GM21528 (cell line): ENCODE results near the gene BAG1.

Experiments
- ATAC-seq: cut with Tn5 transposase; IDR thresholded peaks from one replicate; pipeline ENCODE4 v1.9.1; 2021; ENCODE audit warnings: mild to moderate bottlenecking, moderate library complexity; ENCODE audit not compliant: unreplicated experiment, low FRiP score

BAG1 gene

DNA sequence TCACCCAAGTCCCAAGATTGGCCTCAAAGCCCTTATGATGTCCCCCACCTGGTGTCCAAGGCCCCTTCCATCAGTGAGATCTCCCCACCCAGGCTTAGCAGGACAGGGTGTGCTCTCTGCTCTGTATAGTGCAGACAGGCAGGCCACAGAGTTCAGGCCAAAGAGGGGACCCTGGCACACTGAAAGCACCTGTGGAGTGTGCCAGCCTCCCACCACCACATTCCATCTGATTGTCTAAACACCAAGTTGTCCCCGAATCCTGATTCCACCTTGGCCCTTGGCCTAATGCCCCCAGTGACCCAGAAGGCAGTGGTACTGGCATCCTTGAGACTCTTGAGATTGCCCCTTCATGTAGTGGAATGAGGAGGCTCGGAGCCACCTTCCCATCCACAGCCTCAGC lies 19.2 kb downstream of the BAG1 start:
- no peak for ATAC-seq

DNA sequence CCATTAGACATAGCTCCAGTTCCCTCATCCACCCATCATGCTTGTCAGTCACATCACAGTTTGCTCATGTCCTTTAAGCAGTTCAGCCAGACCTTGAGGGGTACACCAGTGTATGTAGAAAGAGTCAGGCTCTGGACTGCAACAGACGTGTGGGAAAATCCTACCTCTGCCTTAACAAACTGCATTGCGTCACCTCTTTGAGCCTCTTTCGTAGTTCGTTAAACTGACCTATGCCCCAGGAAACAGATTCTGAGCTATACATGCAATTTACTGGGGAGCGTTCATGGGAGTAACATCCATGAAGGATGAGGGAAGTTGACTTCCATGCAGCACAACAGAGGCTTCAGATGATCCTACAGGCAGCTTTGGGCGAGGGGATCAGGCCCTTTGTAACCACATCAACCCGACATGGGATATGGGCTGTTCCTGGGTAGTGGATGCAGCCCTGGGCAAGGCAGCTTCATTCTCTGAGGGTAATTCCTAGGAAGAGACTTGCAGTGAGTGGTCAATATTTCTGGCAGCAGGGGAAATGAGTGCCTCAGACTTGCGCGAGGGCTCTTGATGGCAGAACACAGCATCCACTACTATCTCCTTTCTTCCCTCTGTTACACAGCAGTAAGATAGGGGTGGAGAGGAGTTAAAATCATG lies 20.2 kb downstream of the BAG1 start:
- no peak for ATAC-seq

DNA sequence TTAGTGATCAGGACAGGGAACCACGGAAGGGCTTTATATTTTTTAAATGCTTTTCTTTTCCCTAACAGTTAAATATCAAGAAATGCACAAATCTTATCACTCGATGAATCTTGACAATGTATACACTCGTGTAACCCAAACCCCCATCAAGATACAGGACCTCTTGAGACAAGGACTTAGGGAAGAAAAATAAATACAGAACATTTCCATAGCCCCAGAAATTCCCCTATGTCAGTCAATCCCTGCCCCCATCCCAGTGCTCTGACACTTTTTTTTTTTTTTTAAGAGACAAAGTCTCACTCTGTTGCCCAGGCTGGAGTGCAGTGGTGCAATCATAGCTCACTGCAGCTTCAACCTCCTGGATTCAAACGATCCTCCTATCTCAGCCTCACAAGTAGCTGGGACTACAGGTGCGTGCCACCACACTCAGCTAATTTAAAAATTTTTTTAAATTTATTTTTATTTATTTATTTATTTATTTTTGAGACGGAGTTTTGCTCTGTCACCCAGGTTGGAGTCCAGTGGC lies 21.8 kb downstream of the BAG1 start:
- no peak for ATAC-seq

DNA sequence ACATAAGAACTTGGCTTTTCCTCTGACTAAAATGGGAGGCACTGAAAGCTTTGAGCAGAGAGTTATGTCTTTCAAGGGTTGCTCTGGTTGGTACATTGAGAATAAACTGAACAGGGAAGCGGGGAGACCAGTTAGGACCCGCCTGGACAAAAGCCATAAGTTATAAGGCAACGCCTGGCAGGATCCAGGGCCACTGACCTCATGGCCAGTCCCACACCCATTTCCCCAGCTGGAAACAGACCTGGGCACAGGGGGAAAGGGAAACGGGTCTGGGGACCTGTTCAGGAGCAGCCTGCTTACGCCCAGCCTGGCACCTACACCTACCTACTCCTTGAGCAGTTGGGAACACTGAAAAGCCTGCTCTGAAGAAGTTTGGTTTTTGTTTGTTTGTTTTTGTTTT lies 23.2 kb downstream of the BAG1 start:
- ATAC-seq: no peak

DNA sequence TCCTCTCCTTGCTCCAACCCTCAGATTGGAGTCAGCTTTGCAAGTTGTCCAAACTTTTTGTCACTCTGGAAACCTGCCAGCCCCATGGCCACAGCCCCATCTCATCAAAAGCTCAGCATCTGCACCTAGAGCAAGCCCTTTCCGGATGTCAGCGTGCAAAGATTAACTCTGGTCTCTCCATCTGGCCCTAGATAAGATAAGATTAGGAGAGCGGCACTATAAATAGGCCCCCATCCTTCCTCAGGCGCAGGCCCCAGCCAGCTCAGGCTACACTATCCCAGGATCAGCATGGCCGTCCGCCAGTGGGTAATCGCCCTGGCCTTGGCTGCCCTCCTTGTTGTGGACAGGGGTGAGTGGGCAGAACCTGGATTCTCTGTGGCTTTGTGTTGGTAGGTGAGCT lies 24.6 kb downstream of the BAG1 start, which contains the start of gene SPINK4:
TSS of gene SPINK4 (plus strand) at position 247 of the 400 bp plus-strand sequence. CDS start at position 289, 42 bp downstream.
- ATAC-seq: no peak

DNA sequence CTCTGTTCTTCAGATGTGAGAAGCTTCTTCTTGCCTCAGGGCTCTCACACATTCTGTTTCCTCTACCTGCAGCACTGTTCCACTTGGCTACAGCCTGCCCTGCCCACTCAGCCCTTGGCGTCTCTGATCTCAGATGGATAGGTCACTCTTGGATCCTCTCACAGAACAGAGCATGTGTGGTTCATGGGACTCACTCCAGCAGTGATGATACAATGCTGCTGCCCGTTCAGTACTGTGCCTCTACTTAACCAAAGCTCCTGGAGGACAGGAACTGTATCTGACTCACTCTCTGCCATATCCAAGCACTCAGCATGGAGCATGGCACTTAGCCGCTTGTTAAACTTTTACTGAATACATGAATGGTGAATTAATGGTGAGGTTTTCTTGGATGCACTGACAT lies 27.9 kb downstream of the BAG1 start:
- no peak for ATAC-seq

DNA sequence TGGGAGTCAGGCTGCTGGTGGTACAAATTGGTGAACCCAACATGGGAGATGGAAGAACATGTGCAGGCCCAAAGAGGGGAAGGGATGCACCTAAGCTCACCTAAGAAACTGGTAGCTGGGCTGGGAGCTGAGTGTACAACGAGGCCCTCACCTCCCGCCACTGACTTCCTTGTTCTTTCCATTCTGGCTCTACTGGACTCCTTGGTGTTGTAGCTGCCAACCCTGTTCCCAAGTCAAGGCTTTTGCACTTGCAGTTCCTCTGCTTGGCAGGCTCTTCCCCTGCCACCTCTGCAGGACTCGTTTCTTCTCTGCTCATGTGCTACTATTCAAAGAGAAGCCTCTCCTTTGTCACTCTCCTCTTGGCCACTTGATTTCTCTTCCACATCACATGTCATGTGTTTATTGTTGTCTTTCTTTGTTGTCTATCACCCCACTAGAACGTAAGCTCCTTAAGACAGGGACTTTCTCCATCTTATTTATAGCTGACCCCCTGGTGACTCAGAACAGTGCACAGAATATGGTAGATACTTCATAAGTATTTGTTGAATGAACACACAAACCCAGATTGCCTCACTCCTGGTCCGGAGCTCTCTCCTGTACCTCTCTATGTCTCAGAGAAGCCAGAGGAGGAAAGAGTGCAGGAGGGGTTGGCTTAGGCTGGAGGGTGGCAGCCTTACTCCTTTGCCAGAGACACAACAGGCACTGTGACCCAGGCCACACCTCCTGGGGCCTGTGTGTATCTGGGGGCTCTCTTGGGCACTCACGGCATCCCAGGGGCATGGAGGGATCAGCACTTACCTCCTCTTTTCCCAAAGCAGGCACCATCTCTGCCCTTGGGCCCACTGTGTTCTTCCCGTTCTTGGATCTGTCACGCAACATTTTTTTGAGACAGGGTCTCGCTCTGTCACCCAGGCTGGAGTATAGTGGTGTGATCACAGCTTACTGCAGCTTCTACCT lies 29.7 kb downstream of the BAG1 start:
- no peak for ATAC-seq

DNA sequence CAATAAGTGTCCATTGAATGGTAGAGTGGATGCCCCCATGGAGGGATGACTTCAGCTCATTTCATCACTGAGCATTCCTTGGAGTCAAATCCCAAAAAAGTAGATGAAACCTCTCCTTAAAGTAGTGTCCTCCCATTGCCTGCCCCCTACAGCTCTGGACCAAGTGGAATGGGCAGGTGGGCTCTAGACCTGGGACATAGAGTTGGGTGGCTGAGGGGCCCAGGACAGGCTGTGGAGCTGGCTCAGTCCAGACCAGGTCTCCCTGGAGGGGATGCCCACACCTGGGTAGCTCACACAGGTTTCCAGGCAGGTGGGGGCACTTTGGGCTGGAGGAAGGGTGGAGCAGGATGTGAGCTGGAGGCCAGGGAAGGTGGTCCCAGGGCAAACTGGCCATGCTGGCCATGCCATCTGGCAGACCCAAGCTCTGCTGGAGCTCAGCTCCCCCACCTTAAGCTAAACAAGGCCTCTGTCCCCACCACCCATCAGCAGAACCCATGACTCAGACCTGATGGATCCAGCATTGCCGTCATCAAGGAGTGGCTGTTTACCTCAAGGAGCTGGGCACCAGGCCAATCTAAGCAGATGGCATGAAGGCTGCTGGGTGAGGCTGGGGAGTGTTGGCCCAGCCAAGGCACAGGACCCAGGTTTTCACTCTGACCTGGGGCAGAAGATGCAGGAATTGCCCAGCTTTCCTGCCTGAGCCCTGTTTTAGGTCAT lies 30.7 kb downstream of the BAG1 start:
- ATAC-seq: no peak

DNA sequence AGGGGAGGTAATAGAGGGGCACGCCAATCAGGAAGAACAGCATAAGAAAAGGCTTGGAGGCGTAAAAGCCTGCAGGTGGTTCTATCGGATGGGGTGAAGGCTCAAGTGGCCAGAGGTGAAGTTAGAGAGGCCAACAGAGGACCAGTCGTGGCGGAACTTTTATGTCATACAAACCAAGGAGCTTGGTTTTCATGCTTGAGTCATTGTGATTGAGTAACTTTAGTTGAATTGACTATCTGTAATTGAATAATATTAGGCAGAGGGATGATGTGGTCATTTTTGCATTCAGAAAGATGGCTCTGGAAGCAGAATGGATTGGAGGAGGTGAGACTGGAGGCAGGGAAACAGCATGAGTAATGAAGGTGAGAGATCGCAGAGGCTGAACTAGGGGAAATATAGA lies 31.7 kb downstream of the BAG1 start:
- ATAC-seq: no peak

DNA sequence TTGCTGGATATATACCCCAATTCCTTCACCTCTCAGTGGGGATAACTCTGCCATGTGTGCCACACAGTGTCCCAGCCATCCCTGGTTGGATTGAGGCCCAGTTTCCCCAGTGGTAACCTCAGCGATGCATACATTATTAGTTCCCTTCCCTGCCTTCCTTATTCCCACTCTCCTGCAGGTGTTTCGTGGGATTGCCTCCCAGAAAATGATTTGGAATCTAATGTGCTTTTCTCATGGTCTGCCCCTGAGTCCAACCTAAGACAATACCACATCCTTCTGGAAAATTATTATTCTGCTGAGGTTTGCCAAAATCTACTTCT lies 32.9 kb downstream of the BAG1 start:
- ATAC-seq: no peak

DNA sequence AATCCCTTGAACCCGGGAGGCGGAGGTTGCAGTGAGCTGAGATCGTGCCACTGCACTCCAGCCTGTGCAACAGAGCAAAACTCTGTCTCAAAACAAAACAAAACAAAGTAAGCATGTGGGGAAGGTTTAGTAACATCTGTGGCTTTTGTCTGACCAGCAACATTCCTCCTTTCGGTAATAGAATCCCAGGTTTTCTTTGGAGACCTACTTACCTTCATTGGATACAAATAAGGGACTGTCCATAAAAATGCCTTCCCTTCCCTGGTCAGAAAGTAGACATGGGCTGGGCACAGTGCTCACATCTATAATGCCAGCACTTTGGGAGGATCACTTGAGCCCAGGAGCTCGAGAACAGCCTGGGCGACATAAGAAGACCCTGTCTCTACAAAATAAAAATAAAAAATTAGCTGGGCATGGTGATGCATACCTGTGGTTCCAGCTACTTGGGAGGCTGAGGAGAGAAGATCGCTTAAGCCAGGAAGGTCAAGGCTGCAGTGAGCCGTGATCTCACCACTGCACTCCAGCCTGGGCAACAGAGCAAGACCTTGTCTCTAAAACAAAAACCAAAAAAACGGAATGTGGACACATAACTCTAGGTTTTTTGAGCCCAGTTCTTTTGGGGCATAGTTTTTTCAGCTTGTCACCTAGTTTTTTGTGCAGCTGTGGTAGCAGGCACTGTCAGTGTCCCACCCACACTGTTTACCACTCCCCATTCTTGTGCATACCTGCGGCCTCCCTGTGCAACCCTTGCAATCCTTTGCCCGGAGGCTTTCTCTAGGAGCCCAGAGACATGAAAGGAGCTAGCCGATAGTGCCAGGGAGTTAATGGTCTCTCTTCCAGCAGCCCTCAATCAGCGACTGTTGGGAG lies 33.5 kb downstream of the BAG1 start:
- ATAC-seq: no peak

DNA sequence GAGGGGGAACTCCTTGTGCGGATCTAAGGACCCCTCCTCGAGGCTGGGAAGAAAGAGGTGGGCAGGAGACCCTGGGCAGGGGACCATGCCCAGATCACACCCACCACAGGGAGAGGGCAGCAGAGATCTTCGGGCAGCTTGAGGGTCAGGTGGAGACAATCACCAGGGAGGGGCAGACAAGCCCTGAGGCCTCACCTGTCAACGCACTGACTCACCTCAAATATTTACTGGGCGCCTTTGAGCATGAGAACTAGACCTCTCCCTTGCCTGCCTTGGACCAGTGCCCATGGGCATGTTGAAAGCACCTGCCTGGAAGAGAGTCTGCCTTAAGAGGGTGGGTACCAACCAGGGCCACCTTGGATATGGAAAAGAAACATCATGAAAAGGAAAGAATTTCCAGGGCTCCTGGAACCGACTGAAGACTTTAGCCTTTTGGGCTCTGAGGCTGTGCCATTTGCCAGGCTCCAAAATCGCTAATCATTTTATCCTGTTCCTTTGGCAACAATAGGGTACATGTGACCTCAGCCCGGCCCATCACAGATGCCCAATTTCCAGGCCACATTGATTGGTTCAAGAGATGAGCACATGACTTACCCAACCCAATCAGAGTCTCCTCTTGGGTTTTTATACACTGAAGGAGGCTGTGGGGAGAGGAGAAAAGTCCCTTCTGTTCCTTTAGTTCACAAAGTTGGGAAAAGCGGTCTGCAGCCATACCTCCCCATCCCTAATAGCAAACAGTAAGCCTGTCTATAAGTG lies 35.0 kb downstream of the BAG1 start:
- ATAC-seq: no peak

DNA sequence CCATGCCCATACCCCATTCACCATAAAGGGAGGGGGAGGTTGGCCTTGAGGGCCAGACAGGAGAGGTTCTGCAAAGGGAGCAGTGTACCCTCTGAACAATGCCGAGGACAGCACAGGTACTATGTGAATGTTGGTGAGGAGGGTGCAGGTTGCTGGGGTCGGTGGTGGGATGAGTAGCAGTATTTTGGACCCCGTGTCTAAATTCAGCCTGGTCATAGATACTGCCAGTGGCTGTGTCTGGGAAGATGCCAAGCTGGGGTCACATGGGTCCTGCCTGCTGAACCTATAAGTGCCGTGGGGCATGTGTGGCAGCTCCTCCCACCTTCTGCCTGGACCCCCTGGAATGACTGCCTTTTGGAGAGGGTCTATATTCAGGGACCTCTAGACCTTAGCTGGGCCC lies 35.9 kb downstream of the BAG1 start:
- no peak for ATAC-seq

DNA sequence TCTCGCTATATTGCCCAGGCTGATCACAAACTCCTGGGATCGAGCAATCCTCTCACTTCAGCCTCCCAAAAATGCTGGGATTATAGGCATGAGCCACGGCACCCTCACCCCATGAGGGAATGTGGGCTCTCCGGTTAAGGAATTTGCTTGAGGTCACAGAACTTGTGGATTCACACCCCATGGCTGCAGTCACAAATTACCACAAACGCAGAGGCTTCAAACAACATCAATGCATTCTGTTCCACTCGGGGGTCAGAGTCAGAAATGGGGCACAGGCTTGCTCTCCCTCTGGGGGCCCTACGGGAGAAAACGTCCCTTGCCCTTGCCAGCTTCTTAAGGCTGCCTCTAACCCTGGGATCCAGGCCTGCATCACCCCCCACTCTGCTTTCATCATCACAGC lies 36.8 kb downstream of the BAG1 start:
- no peak for ATAC-seq

DNA sequence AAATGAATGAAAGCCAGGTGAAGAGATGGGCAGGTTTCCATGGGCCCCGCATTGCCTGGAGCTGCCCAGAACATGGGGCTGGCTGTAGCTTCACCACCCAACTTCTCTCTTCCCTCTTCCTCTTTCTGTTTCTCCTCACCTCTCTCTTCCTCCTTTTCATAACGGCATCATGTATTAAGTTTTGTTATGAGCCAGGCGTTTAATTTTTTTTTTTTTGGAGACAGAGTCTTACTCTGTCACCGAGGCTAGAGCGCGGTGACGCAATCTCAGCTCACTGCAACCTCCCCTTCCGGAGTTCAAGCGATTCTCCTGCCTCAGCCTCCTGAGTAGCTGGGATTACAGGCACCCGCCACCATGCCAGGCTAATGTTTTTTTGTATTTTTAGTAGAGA lies 37.5 kb downstream of the BAG1 start:
- ATAC-seq: peak; percentile 64

DNA sequence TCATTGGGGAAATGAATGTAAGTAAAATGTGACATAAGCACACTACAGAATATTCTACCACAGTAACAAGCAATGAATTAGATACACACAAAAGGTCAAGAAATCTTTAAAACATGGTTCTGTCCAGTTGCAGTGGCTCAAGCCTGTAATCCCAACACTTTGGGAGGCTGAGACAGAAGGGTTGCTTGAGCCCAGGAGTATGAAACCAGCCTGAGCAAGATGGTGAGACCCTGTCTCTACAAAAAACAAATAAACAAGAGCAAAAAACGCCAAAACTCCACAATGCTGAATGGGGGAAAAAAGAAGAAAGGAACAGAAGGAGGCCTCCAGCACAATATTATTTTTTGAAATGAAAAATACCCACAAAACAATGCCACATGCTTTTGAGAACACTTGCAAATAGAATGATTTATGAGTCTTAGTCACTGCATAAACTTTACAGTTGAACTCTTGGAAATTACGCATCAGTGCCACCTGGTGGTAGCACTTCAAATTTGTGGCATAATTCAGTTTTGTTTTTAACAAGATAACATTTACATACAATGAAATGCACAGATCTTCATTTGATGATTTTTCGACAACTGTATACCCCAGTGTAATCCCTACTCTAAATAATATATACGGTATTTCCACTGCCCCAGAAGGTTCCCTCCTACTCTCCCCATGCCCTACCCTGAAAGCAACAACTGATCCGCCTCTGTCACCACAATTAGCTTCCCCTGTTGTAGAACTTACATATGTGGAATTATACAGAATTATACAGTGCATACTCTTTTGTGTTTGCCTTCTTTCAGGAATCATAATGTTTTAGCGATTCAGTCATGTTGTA lies 39.0 kb downstream of the BAG1 start:
- ATAC-seq: no peak

DNA sequence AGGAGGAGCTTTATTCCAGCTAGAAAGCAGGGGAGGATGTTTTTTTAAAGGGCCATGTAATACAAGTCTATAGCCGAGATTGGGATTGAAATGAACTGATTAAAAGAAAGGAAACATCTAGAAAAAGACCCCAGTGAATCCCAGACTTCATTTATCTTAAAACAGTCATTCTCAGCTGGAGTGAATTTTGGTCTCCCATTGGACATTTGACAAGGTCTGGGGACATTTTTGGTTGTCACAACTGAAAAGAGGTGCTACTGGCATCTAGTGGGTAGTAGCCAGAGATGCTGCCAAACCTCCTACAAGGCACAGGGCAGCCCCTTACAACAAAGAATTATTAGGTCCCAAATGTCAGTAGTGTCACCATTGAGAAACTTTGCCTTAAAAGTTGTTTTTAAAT lies 40.8 kb downstream of the BAG1 start:
- ATAC-seq: no peak

DNA sequence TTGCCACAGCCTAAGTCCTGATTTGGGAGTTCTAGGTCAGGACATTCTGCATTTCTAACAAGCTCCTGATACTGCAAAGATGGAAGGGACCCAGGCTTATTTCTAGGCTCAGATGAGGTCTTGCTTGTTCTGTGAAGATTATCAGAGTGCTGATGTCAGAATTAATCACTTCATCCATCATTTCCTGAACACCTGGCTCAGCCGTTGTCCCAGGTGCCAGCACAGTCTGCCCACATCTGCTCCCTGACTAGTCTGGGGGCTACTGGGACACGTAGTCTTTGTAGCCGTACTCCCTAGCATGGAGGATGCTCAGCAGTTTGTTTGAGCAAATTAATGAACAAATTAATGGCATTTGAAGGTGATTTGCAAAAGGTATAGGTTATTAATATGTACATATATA lies 42.5 kb downstream of the BAG1 start:
- no peak for ATAC-seq

DNA sequence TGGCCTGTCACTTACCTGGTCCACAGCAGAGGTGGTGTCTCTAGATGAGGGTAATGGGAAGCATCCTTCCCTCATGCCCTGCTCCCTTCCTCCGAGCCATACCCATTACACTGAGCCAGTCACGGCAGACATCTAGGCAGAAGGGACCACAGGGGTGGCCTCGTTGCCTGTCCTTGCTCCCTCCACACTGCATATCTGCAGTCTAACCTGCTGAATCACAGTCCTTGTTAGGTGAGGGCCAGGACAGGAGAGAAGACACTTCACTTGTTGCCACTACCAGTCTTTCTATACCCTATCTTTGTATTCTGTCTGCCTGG lies 43.0 kb downstream of the BAG1 start:
- no peak for ATAC-seq
